Gastrocnemius medialis (tissue), 4 donors: Measurements from ENCODE around the gene ELL2. TPM values are rescaled to one million over a fixed set of nuclear protein-coding genes. Genes with fewer than 3 reads are reported as not detected.
"Not testable (repeated sequence)": the region's sequence is repeated elsewhere in the genome, so short reads cannot be mapped to it uniquely, and the experiment has no call there.

Experiments
- ATAC-seq, 2 donors: fragments of 150-250 bp; one replicate each; pipeline ENCODE4 v1.9.1; 2016
- DNase-seq, 2 donors: peaks; one replicate each; pipeline ENCODE4 v3.0.0-alpha.2; 2019
- H3K27ac ChIP-seq, 4 donors: fragments of 200-600 bp; sonication (generic); 1 replicate in 1 of 4; 2 replicates in 3 of 4; pipeline ENCODE4 v1.5.1; 2016 to 2018; ENCODE audit warnings: mild to moderate bottlenecking in 2 of 4, moderate library complexity in 1 of 4
- H3K27me3 ChIP-seq, 3 donors: fragments of 200-600 bp; sonication (generic) in 2 of 3; 1 replicate in 1 of 3; 2 replicates in 2 of 3; pipeline versions ENCODE4 v1.5.1 to v1.6.0; 2016 to 2019; ENCODE audit warnings: mild to moderate bottlenecking in 1 of 3, moderate library complexity in 1 of 3
- H3K36me3 ChIP-seq, 2 donors: fragments of 200-600 bp; sonication (generic) in 1 of 2; one replicate each; pipeline ENCODE4 v1.5.1; 2017 to 2018
- H3K4me1 ChIP-seq, 2 donors: fragments of 200-600 bp; sonication (generic) in 1 of 2; one replicate each; pipeline ENCODE4 v1.5.1; 2016 to 2017; ENCODE audit warnings: mild to moderate bottlenecking in 2 of 2
- H3K4me3 ChIP-seq, 4 donors: fragments of 200-600 bp; sonication (generic) in 3 of 4; 1 replicate in 1 of 4; 2 replicates in 3 of 4; pipeline ENCODE4 v1.5.1; 2016 to 2019; ENCODE audit warnings: mild to moderate bottlenecking in 2 of 4
- H3K9me3 ChIP-seq, 3 donors: fragments of 200-600 bp; sonication (generic) in 2 of 3; 1 replicate in 1 of 3; 2 replicates in 2 of 3; pipeline ENCODE4 v1.5.1; 2016 to 2019
- POLR2A ChIP-seq, 2 donors: fragments of 450-650 bp; IDR thresholded peaks; one replicate each; pipeline ENCODE4 v1.6.1; 2017; ENCODE audit warnings: antibody characterized with exemption in 2 of 2, mild to moderate bottlenecking in 2 of 2, moderate library complexity in 2 of 2
- in situ Hi-C, 4 donors: fragments of 200-750 bp; cut with MboI; loops; one replicate each; pipeline versions ENCODE4 v1.15.0 to v1.8.0; 2017; ENCODE audit warnings: low sequenced_read_pairs in 4 of 4
- intact Hi-C: fragments of 100-400 bp; cut with DNase I; formaldehyde crosslinking; loops from one replicate; pipeline ENCODE4 v1.15.1; 2023; ENCODE audit warnings: low total_unique reads
- total RNA-seq, 4 donors: library from RNA; depleted of rRNA; stranded (reverse); fragments of >200 nt; gene quantifications; one replicate each; pipeline versions ENCODE4 v1.1.0 to v1.2.3, GENCODE V29; 2016
- TF ChIP-seq, protein P1 (sequence below), 5 experiments: fragments of 450-650 bp in 3 of 5; fragments of 200-600 bp in 2 of 5; sonication (generic) in 2 of 5; IDR thresholded peaks in 4 of 5; conservative IDR thresholded peaks in 1 of 5; 1 replicate in 4 of 5; 2 replicates in 1 of 5; pipeline ENCODE4 v1.5.1; 2016 to 2019; ENCODE audit warnings: antibody characterized with exemption in 5 of 5, mild to moderate bottlenecking in 3 of 5, moderate library complexity in 3 of 5

ELL2 gene
- total RNA-seq, 4 donors from 2014 or later, result 35.2 to 64.5 (median 42.9) TPM

DNA sequence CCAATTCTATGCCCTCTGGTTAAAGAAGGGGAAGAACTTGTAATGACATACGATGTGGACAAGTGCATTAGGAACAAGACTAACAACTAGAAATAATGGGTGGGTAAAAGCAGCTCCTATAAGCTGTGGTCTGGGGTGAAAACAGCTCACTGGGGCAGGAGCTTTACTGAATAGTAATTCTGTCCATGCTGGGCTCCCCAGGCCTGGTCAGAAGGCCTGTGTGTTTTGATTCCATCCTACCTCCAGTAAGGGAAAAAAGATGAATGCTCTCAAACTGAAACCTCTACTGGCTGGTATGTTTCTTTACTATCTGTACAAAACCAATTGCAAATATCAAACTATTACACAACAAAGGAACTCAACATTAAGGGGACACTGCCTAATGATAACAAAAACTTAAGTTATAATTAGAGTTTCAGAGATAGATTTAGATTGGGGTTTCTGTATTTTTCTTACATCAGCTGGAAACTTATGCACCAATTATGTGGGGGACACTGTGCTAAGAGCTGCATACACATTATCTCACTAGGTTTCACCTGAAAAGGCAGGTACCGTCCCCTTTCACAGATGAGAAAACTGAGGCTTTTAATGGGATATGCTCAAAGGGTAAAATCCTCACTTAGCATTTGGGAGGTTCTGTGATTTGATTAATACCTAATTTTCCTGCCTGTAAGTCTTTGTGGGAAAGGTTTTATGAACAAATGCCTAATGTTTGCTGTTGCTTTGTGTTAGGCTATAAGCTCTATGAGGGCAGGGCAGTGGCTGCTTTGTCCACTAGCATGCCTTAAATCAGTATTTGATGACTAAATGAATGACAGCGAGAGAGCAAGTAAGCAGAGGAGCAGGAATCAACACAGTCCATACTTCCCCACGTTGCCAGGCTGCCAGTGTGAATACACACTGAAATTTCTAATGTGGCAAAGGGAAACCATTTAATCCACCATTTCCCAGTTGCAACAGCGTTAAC is 53.6 kb downstream of the ELL2 start:
- ATAC-seq, result no peak
- H3K9me3 ChIP-seq, result no peaks in the 10 kb centered on the region
- DNase-seq, result no peak
- peaks cover 38 to 49% of the 10 kb centered on the region in 2 donors for H3K4me1 ChIP-seq
- H3K27me3 ChIP-seq, result no peaks in the 10 kb centered on the region
- no peak overlapping the region for H3K4me3 ChIP-seq
- in situ Hi-C loops (no loop called here), intact Hi-C loops (no loop called here)
- no peak for TF ChIP-seq POLR2A (IDR thresholded peaks at IDR 0.05)
- TF ChIP-seq, protein P1, sequence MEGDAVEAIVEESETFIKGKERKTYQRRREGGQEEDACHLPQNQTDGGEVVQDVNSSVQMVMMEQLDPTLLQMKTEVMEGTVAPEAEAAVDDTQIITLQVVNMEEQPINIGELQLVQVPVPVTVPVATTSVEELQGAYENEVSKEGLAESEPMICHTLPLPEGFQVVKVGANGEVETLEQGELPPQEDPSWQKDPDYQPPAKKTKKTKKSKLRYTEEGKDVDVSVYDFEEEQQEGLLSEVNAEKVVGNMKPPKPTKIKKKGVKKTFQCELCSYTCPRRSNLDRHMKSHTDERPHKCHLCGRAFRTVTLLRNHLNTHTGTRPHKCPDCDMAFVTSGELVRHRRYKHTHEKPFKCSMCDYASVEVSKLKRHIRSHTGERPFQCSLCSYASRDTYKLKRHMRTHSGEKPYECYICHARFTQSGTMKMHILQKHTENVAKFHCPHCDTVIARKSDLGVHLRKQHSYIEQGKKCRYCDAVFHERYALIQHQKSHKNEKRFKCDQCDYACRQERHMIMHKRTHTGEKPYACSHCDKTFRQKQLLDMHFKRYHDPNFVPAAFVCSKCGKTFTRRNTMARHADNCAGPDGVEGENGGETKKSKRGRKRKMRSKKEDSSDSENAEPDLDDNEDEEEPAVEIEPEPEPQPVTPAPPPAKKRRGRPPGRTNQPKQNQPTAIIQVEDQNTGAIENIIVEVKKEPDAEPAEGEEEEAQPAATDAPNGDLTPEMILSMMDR (IDR thresholded peaks at IDR 0.05 in 4 of 5, conservative IDR thresholded peaks at IDR 0.05 in 1 of 5), result no peak
- H3K27ac ChIP-seq, result peak overlapping the region in 1 of 4 donors; percentile 30
- H3K36me3 ChIP-seq, result peaks cover 0 to 14% of the 10 kb centered on the region in 2 donors

- no peak for DNase-seq
- Histone ChIP-seq H3K9me3 (no peaks in the 10 kb centered on the region), H3K4me3 (no peak overlapping the region), H3K27me3 (no peaks in the 10 kb centered on the region), H3K27ac (peak overlapping the region in 3 of 4 donors; percentile 20 to 33 (median 30)), H3K4me1 (peaks cover 40 to 49% of the 10 kb centered on the region in 2 donors), H3K36me3 (peaks cover 0 to 14% of the 10 kb centered on the region in 2 donors)
- in situ Hi-C loops, result no loop called here
- TF ChIP-seq, protein P1 (IDR thresholded peaks at IDR 0.05 in 4 of 5, conservative IDR thresholded peaks at IDR 0.05 in 1 of 5), result no peak
- no peak for TF ChIP-seq POLR2A (IDR thresholded peaks at IDR 0.05)
- ATAC-seq, result no peak
- intact Hi-C loops, result no loop called here
These were observed 54.5 kb downstream of the ELL2 start for GRCh38 chr5:95907067-95907705.

- intact Hi-C loops, result not testable (repeated sequence)
- peak; percentile 97 to 99 for ATAC-seq
These were observed 55.3 kb downstream of the ELL2 start for GRCh38 chr5:95906398-95906797.

DNA sequence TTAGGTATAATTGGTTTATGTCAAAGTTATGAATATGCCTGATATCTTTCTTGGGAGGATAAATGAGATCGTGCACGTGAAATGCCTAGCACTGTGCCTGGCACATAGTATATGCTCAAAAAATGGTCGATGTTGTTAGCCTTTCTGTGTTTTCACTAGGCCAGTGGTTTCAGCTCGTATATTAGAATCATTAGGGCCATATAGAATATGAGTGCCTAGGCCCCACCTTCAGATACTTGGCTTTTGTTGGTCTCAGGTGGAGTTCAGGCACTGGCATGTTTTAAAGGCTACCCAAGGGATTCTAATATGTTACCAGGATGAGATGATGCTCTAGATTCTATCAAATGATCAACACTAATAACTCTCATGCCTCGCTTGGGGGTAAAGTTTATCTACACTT is 56.8 kb downstream of the ELL2 start:
- intact Hi-C loops, result no loop called here
- no peak for DNase-seq
- Histone ChIP-seq H3K9me3 (no peaks in the 10 kb centered on the region), H3K27ac (no peak overlapping the region), H3K27me3 (no peaks in the 10 kb centered on the region), H3K4me3 (no peak overlapping the region), H3K4me1 (peaks cover 33 to 55% of the 10 kb centered on the region in 2 donors), H3K36me3 (peaks cover 0 to 16% of the 10 kb centered on the region in 2 donors)
- no peak for ATAC-seq
- in situ Hi-C loops, result no loop called here
- TF ChIP-seq, protein P1 (IDR thresholded peaks at IDR 0.05 in 4 of 5, conservative IDR thresholded peaks at IDR 0.05 in 1 of 5), result no peak
- TF ChIP-seq POLR2A (IDR thresholded peaks at IDR 0.05), result no peak

More at GRCh38 chr5:95906398-95906797, 55.3 kb downstream of the ELL2 start:
- H3K4me1 ChIP-seq, result peaks cover 42% of the 10 kb centered on the region in 2 donors
- H3K4me3 ChIP-seq, in situ Hi-C loops, H3K27me3 ChIP-seq, H3K9me3 ChIP-seq: not testable (repeated sequence)
- peak; percentile 33 to 68 for DNase-seq
- peak overlapping the region in 1 of 4 donors; percentile 30 for H3K27ac ChIP-seq
- peaks cover 0 to 14% of the 10 kb centered on the region in 2 donors for H3K36me3 ChIP-seq

- intact Hi-C loops (no loop called here), in situ Hi-C loops (no loop called here)
- ATAC-seq (no peak), DNase-seq (no peak)
- H3K9me3 ChIP-seq, result no peaks in the 10 kb centered on the region
- no peak overlapping the region for H3K27ac ChIP-seq
- H3K4me3 ChIP-seq, result no peak overlapping the region
- peaks cover 29 to 55% of the 10 kb centered on the region in 2 donors for H3K4me1 ChIP-seq
- no peaks in the 10 kb centered on the region for H3K27me3 ChIP-seq
- peaks cover 0 to 26% of the 10 kb centered on the region in 2 donors for H3K36me3 ChIP-seq
- no peak for TF ChIP-seq POLR2A (IDR thresholded peaks at IDR 0.05)
- TF ChIP-seq, protein P1 (IDR thresholded peaks at IDR 0.05 in 4 of 5, conservative IDR thresholded peaks at IDR 0.05 in 1 of 5), result no peak
These were observed 57.8 kb downstream of the ELL2 start for GRCh38 chr5:95903838-95904237.
